AG09309 (cell line): ENCODE data around the gene TTC12.
A peak's percentile ranks its signal among the peaks of the same experiment; 100 is the strongest.

Experiments
- DNase-seq: peaks from one replicate; pipeline ENCODE4 v3.0.0-alpha.2; 2010; ENCODE audit warnings: low read depth
- H3K4me3 ChIP-seq: 2 replicates; pipeline ENCODE4 v1.5.1; 2011; ENCODE audit warnings: mild to moderate bottlenecking, low read depth, low read length, moderate library complexity; ENCODE audit not compliant: control insufficient read depth
- CTCF ChIP-seq: IDR thresholded peaks from 2 replicates; pipeline ENCODE4 v1.5.1; 2011; ENCODE audit warnings: mild to moderate bottlenecking, low read depth, low read length, inconsistent platforms; ENCODE audit not compliant: insufficient read depth, control insufficient read depth; ENCODE audit errors: missing control alignments

Gene TTC12

GRCh38 chr11:113400631-113401230 lies 86.3 kb downstream of the TTC12 start:
- DNase-seq, result no peak
- H3K4me3 ChIP-seq, result no peak overlapping the region
- no peak for TF ChIP-seq CTCF

GRCh38 chr11:113401718-113402117 lies 87.3 kb downstream of the TTC12 start:
- no peak for TF ChIP-seq CTCF
- H3K4me3 ChIP-seq, result no peak overlapping the region
- peak; percentile 10 for DNase-seq

GRCh38 chr11:113404859-113405430 lies 90.6 kb downstream of the TTC12 start:
- DNase-seq, result no peak
- no peak overlapping the region for H3K4me3 ChIP-seq
- TF ChIP-seq CTCF, result no peak

GRCh38 chr11:113405724-113406478 lies 91.5 kb downstream of the TTC12 start:
- no peak overlapping the region for H3K4me3 ChIP-seq
- DNase-seq, result no peak
- no peak for TF ChIP-seq CTCF

- H3K4me3 ChIP-seq, result no peak overlapping the region
- no peak for DNase-seq
- TF ChIP-seq CTCF, result no peak
These were observed 92.8 kb downstream of the TTC12 start for GRCh38 chr11:113407163-113407562.

GRCh38 chr11:113408206-113408605 lies 93.8 kb downstream of the TTC12 start:
- no peak overlapping the region for H3K4me3 ChIP-seq
- DNase-seq, result no peak
- no peak for TF ChIP-seq CTCF

GRCh38 chr11:113408887-113409286 lies 94.5 kb downstream of the TTC12 start:
- TF ChIP-seq CTCF, result no peak
- H3K4me3 ChIP-seq, result no peak overlapping the region
- no peak for DNase-seq
